Measurements from ENCODE around the gene CAP1. TPM values are rescaled to one million over a fixed set of nuclear protein-coding genes. Genes with fewer than 3 reads are reported as not detected.

Gene CAP1
- total and polyA plus RNA-seq, 2 of the 13 experiments (the other 11 are each of a cell fraction or from before 2014, with no cell fraction given) = 174 to 195 TPM

DNA sequence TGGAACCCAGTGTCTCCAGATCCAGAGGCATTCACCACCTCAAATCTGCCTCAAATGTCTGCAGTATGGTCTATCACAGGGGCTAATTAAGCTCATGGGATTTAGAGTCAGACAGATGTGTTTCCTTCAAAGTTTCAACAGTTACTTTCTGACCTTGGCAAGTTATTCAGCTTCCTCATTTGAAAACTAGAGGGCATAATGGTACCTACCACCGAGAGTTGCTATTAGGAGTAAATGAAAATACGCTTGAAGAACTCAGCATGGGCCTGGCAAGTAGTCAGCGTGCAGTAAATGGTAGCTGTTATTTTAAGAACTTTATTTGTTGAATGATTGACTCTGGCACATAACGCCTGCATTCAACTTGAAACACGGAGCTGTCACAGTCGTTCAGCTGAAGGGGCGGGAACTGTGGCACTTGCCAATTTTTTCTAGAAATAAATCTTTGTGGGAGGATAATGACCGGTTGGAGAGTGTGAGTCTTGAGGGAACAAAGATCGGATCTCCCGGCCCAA is 1.2 kb upstream of the CAP1 start (continued):
- no peak for TF ChIP-seq SAFB2 (CRISPR knock-in tag; IDR thresholded peaks at IDR 0.05; ENCODE audit: borderline replicate concordance, low read depth)
- TF ChIP-seq GABPA (IDR thresholded peaks at IDR 0.05; ENCODE audit: low read depth, low read length) = no peak
- no peak for TF ChIP-seq GABPA (CRISPR knock-in tag; IDR thresholded peaks at IDR 0.05; ENCODE audit: low read depth)
- TF ChIP-seq ZNF839 (CRISPR knock-in tag; IDR thresholded peaks at IDR 0.05; ENCODE audit: borderline replicate concordance) = no peak
- no peak for TF ChIP-seq MEIS1 (CRISPR knock-in tag; IDR thresholded peaks at IDR 0.05; ENCODE audit: borderline replicate concordance)
- TF ChIP-seq ZNF770 (CRISPR knock-in tag; IDR thresholded peaks at IDR 0.05) = no peak
- TF ChIP-seq ZNF251 (CRISPR knock-in tag; IDR thresholded peaks at IDR 0.05) = no peak
- TF ChIP-seq ZNF878 (CRISPR knock-in tag; IDR thresholded peaks at IDR 0.05) = peak; percentile 61; the same call in 1 of the 2 replicates
- no peak for TF ChIP-seq KLF9 (CRISPR knock-in tag; IDR thresholded peaks at IDR 0.05; ENCODE audit: low read depth)
- TF ChIP-seq RXRA (CRISPR knock-in tag; IDR thresholded peaks at IDR 0.05) = no peak
- TF ChIP-seq, protein P1, sequence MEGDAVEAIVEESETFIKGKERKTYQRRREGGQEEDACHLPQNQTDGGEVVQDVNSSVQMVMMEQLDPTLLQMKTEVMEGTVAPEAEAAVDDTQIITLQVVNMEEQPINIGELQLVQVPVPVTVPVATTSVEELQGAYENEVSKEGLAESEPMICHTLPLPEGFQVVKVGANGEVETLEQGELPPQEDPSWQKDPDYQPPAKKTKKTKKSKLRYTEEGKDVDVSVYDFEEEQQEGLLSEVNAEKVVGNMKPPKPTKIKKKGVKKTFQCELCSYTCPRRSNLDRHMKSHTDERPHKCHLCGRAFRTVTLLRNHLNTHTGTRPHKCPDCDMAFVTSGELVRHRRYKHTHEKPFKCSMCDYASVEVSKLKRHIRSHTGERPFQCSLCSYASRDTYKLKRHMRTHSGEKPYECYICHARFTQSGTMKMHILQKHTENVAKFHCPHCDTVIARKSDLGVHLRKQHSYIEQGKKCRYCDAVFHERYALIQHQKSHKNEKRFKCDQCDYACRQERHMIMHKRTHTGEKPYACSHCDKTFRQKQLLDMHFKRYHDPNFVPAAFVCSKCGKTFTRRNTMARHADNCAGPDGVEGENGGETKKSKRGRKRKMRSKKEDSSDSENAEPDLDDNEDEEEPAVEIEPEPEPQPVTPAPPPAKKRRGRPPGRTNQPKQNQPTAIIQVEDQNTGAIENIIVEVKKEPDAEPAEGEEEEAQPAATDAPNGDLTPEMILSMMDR (CRISPR knock-in tag; IDR thresholded peaks at IDR 0.05) = peak; percentile 37; the same call in 1 of the 2 replicates
- no peak for TF ChIP-seq BCL3 (CRISPR knock-in tag; IDR thresholded peaks at IDR 0.05)
- no peak for TF ChIP-seq RELA (CRISPR knock-in tag; IDR thresholded peaks at IDR 0.05)
- no peak for TF ChIP-seq ZNF619 (CRISPR knock-in tag; IDR thresholded peaks at IDR 0.05)
- TF ChIP-seq, protein P2, sequence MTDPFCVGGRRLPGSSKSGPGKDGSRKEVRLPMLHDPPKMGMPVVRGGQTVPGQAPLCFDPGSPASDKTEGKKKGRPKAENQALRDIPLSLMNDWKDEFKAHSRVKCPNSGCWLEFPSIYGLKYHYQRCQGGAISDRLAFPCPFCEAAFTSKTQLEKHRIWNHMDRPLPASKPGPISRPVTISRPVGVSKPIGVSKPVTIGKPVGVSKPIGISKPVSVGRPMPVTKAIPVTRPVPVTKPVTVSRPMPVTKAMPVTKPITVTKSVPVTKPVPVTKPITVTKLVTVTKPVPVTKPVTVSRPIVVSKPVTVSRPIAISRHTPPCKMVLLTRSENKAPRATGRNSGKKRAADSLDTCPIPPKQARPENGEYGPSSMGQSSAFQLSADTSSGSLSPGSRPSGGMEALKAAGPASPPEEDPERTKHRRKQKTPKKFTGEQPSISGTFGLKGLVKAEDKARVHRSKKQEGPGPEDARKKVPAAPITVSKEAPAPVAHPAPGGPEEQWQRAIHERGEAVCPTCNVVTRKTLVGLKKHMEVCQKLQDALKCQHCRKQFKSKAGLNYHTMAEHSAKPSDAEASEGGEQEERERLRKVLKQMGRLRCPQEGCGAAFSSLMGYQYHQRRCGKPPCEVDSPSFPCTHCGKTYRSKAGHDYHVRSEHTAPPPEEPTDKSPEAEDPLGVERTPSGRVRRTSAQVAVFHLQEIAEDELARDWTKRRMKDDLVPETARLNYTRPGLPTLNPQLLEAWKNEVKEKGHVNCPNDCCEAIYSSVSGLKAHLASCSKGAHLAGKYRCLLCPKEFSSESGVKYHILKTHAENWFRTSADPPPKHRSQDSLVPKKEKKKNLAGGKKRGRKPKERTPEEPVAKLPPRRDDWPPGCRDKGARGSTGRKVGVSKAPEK (CRISPR knock-in tag; IDR thresholded peaks at IDR 0.05; ENCODE audit: borderline replicate concordance) = no peak
- TF ChIP-seq, protein P3, sequence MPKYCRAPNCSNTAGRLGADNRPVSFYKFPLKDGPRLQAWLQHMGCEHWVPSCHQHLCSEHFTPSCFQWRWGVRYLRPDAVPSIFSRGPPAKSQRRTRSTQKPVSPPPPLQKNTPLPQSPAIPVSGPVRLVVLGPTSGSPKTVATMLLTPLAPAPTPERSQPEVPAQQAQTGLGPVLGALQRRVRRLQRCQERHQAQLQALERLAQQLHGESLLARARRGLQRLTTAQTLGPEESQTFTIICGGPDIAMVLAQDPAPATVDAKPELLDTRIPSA (CRISPR knock-in tag; IDR thresholded peaks at IDR 0.05; ENCODE audit: borderline replicate concordance) = no peak
- TF ChIP-seq PHF8 (CRISPR knock-in tag; IDR thresholded peaks at IDR 0.05) = no peak
